ENCODE data around the gene ZKSCAN2.

Gene ZKSCAN2

GRCh38 chr16:25222959-25223358 is 34.7 kb downstream of the ZKSCAN2 start:
- no peak for DNase-seq

GRCh38 chr16:25219070-25219737 is 38.4 kb downstream of the ZKSCAN2 start:
- no peak for DNase-seq

GRCh38 chr16:25217921-25218320 is 39.7 kb downstream of the ZKSCAN2 start:
- DNase-seq: no peak

GRCh38 chr16:25217112-25217511 is 40.5 kb downstream of the ZKSCAN2 start:
- no peak for DNase-seq

- DNase-seq: no peak
Observed at GRCh38 chr16:25213709-25214397, 43.8 kb downstream of the ZKSCAN2 start.

GRCh38 chr16:25212636-25213035 is 45.0 kb downstream of the ZKSCAN2 start:
- DNase-seq: no peak

GRCh38 chr16:25210758-25211157 is 46.9 kb downstream of the ZKSCAN2 start:
- DNase-seq: no peak

- no peak for DNase-seq
Observed at GRCh38 chr16:25199457-25199856, 58.2 kb downstream of the ZKSCAN2 start.

GRCh38 chr16:25198021-25198420 is 59.6 kb downstream of the ZKSCAN2 start:
- DNase-seq: no peak

- DNase-seq: no peak
Observed at GRCh38 chr16:25194273-25194878, 63.3 kb downstream of the ZKSCAN2 start.

- no peak for DNase-seq
Observed at GRCh38 chr16:25192096-25192495, 65.5 kb downstream of the ZKSCAN2 start.

- DNase-seq: no peak
Observed at GRCh38 chr16:25189305-25189704, 68.3 kb downstream of the ZKSCAN2 start.

GRCh38 chr16:25187491-25187795 is 70.2 kb downstream of the ZKSCAN2 start:
- no peak for DNase-seq

Data from stimulated activated naive CD4-positive, alpha-beta T cell (primary cell).